SK-N-SH (cell line): ENCODE measurements around the gene PDGFA. TPM values are rescaled to one million over a fixed set of nuclear protein-coding genes. Genes with fewer than 3 reads are reported as not detected.

ENCODE experiments used
- CTCF ChIA-PET: fragments of 300-600, 350-600 bp; formaldehyde crosslinking; extraction: SDS; loops from one replicate; lab custom pipeline; 2021; lab: Yijun Ruan, JAX
- POLR2A ChIA-PET: fragments of 350-600 bp; sonication (Branson Sonifier 250); formaldehyde crosslinking; extraction: SDS; loops from one replicate; lab custom pipeline; 2020; ENCODE audit warnings: antibody characterized with exemption, inconsistent platforms; lab: Yijun Ruan, JAX
- DNase-seq: peaks from one replicate; pipeline ENCODE4 v3.0.0; 2012
- H2AFZ ChIP-seq: fragments of 200-600 bp; sonication (generic); 2 replicates; pipeline ENCODE4 v1.8.1; 2016; ENCODE audit warnings: antibody characterized with exemption, mild to moderate bottlenecking, low read depth
- H3F3A ChIP-seq: fragments of 200-600 bp; sonication (generic); replicated peaks from 2 replicates; pipeline ENCODE3; 2016; ENCODE audit warnings: antibody characterized with exemption, mild to moderate bottlenecking; ENCODE audit not compliant: insufficient read depth
- H3K27ac ChIP-seq, 2 experiments: fragments of 200-500 bp in 1 of 2; fragments of 200-600 bp in 1 of 2; sonication (Bioruptor generic) in 1 of 2; sonication (generic), shearing (Covaris generic) in 1 of 2; 2 replicates each; pipeline versions ENCODE4 v1.5.1 to v1.6.1; 2014 to 2016; ENCODE audit warnings: low read depth in 2 of 2, inconsistent platforms in 1 of 2, low read length in 1 of 2, mild to moderate bottlenecking in 1 of 2, mixed read lengths in 1 of 2
- H3K27me3 ChIP-seq: fragments of 200-600 bp; sonication (generic), shearing (Covaris generic); 2 replicates; pipeline ENCODE4 v1.6.1; 2016; ENCODE audit warnings: mixed run types; ENCODE audit not compliant: insufficient read depth
- H3K36me3 ChIP-seq, 2 experiments: fragments of 200-500 bp in 1 of 2; fragments of 200-600 bp in 1 of 2; sonication (Bioruptor generic) in 1 of 2; sonication (generic) in 1 of 2; replicated peaks in 1 of 2; 2 replicates each; pipeline versions ENCODE3 to v1.5.1; 2014 to 2016; ENCODE audit warnings: low read length in 1 of 2, mild to moderate bottlenecking in 1 of 2; ENCODE audit not compliant: insufficient read depth in 2 of 2, control insufficient read depth in 1 of 2
- H3K4me1 ChIP-seq, 2 experiments: fragments of 200-500 bp in 1 of 2; fragments of 200-600 bp in 1 of 2; sonication (Bioruptor generic) in 1 of 2; sonication (generic), shearing (Covaris generic) in 1 of 2; 2 replicates each; pipeline versions ENCODE4 v1.5.1 to v1.6.1; 2014 to 2016; ENCODE audit warnings: low read depth in 1 of 2, low read length in 1 of 2, mixed run types in 1 of 2; ENCODE audit not compliant: insufficient read depth in 2 of 2, control insufficient read depth in 1 of 2
- H3K4me2 ChIP-seq: fragments of 200-600 bp; sonication (generic), shearing (Covaris generic); 2 replicates; pipeline ENCODE4 v1.6.1; 2017; ENCODE audit warnings: mixed run types
- H3K4me3 ChIP-seq, 2 experiments: fragments of 200-500 bp in 1 of 2; fragments of 200-600 bp in 1 of 2; sonication (Bioruptor generic) in 1 of 2; sonication (generic), shearing (Covaris generic) in 1 of 2; 2 replicates each; pipeline versions ENCODE4 v1.5.1 to v1.8.1; 2014 to 2016; ENCODE audit warnings: low read depth in 2 of 2, inconsistent platforms in 1 of 2, low read length in 1 of 2, mild to moderate bottlenecking in 1 of 2, mixed read lengths in 1 of 2, moderate library complexity in 1 of 2
- H3K79me2 ChIP-seq: fragments of 200-600 bp; sonication (generic); 2 replicates; pipeline ENCODE4 v1.8.1; 2017; ENCODE audit warnings: mild to moderate bottlenecking; ENCODE audit not compliant: insufficient read depth
- H3K9ac ChIP-seq: fragments of 200-600 bp; sonication (generic); 2 replicates; pipeline ENCODE4 v1.6.1; 2017; ENCODE audit warnings: mixed run types
- H3K9me2 ChIP-seq: fragments of 200-600 bp; sonication (generic); 2 replicates; pipeline ENCODE4 v1.6.1; 2017; ENCODE audit warnings: mixed run types
- H3K9me3 ChIP-seq: fragments of 200-600 bp; sonication (generic); 2 replicates; pipeline ENCODE4 v1.6.1; 2017; ENCODE audit warnings: mixed run types, mild to moderate bottlenecking, moderate library complexity
- H4K20me1 ChIP-seq: fragments of 200-600 bp; sonication (generic); 2 replicates; pipeline ENCODE4 v1.6.1; 2017; ENCODE audit warnings: mild to moderate bottlenecking, mixed run types; ENCODE audit not compliant: insufficient read depth
- CHD2 ChIP-seq: fragments of 150-350 bp; IDR thresholded peaks from 2 replicates; pipeline ENCODE4 v1.6.1; 2018; ENCODE audit warnings: low read length; ENCODE audit not compliant: partially characterized antibody
- EP300 ChIP-seq, 2 experiments: IDR thresholded peaks; 2 replicates each; pipeline versions ENCODE4 v1.4.0 to v1.6.1; 2012; ENCODE audit warnings: borderline replicate concordance in 1 of 2, low read depth in 1 of 2, low read length in 1 of 2
- GABPA ChIP-seq: IDR thresholded peaks from 2 replicates; pipeline ENCODE4 v1.4.0; 2012; ENCODE audit warnings: low read depth, mild to moderate bottlenecking
- JUND ChIP-seq: IDR thresholded peaks from 2 replicates; pipeline ENCODE4 v1.4.0; 2012
- NRF1 ChIP-seq: IDR thresholded peaks from 2 replicates; pipeline ENCODE4 v1.6.1; 2012; ENCODE audit warnings: low read depth, mild to moderate bottlenecking, low read length
- POLR2AphosphoS5 ChIP-seq: IDR thresholded peaks from 2 replicates; pipeline ENCODE4 v1.6.1; 2012; ENCODE audit warnings: low read depth, low read length
- RAD21 ChIP-seq: IDR thresholded peaks from 2 replicates; pipeline ENCODE4 v1.6.1; 2012; ENCODE audit warnings: mild to moderate bottlenecking, low read length
- RCOR1 ChIP-seq: fragments of 150-350 bp; IDR thresholded peaks from 2 replicates; pipeline ENCODE4 v1.6.1; 2017; ENCODE audit warnings: antibody characterized with exemption, low read length
- RFX5 ChIP-seq: IDR thresholded peaks from 2 replicates; pipeline ENCODE4 v1.6.1; 2012; ENCODE audit warnings: mild to moderate bottlenecking, improper control_type of control experiment, low read length
- RXRA ChIP-seq: IDR thresholded peaks from 2 replicates; pipeline ENCODE4 v1.4.0; 2012; ENCODE audit warnings: low read depth, mild to moderate bottlenecking, borderline replicate concordance
- SIN3A ChIP-seq: IDR thresholded peaks from 2 replicates; pipeline ENCODE4 v1.6.1; 2012; ENCODE audit warnings: low read depth, mild to moderate bottlenecking, low read length, moderate library complexity, borderline replicate concordance
- TEAD4 ChIP-seq: IDR thresholded peaks from 2 replicates; pipeline ENCODE4 v1.4.0; 2012; ENCODE audit warnings: mild to moderate bottlenecking, borderline replicate concordance; ENCODE audit not compliant: insufficient read depth
- WGBS: methylation state at CpG from one replicate; pipeline ENCODE4 v1.1.6; 2017; ENCODE audit warnings: low lambda C conversion rate; 5-methylcytosine and 5-hydroxymethylcytosine counted together
- polyA plus RNA-seq, 3 experiments: library from polyadenylated mRNA; depleted of rRNA; stranded (reverse); fragments of >200 nt; gene quantifications; 2 replicates each; pipeline ENCODE4 v1.2.3, GENCODE V29; 2012
- TF ChIP-seq, protein P1 (sequence below): IDR thresholded peaks from 2 replicates; pipeline ENCODE4 v1.4.0; 2012; ENCODE audit warnings: low read depth, borderline replicate concordance
- TF ChIP-seq, protein P2 (sequence below): fragments of 150-350 bp; IDR thresholded peaks from 2 replicates; pipeline ENCODE4 v1.6.1; 2016; ENCODE audit warnings: mild to moderate bottlenecking, low read depth, low read length
- TF ChIP-seq, protein P3 (sequence below): IDR thresholded peaks from 2 replicates; pipeline ENCODE4 v1.6.1; 2012; ENCODE audit warnings: mild to moderate bottlenecking, low read depth, low read length, moderate library complexity
- TF ChIP-seq, protein P4 (sequence below): IDR thresholded peaks from 2 replicates; pipeline ENCODE4 v1.4.0; 2012; ENCODE audit warnings: low read depth, borderline replicate concordance
- TF ChIP-seq, protein P5 (sequence below): IDR thresholded peaks from 2 replicates; pipeline ENCODE4; 2012

Gene PDGFA
- polyA plus RNA-seq, 1 of the 3 experiments (the other 2 are of a cell fraction) = 18.9 TPM

DNA sequence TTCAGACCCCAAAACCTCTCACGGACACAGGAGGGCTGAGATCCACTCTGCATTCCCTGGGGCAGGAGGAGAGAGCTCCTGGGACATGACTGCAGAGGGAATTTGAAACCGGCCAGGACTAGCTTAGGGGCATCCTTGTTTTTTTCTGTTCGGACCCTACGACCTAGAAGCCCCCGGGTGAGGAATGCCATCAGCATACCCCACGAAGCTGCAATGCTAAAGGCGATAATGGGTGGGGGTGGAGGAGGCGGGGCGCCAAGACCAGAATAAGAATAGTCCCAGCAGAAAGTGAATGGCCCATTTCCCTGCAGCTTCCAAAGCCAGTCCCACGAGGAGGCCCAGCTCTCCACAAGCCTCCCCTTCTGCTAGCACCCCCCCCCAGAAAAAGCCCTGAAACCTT, 4.0 kb downstream of the PDGFA start:
- DNase-seq = no peak
- Histone ChIP-seq H3K27me3 (no peaks in the 10 kb centered on the region), H3K36me3 (peaks cover 0 to 5% of the 10 kb centered on the region in 2 experiments), H3K9ac (peak overlapping the region; percentile 24; the same call in 1 of the 2 replicates), H3K4me3 (peak overlapping the region in 1 of 2 experiments; percentile 13; a peak in 1 of 4 replicates), H3K4me1 (peaks cover 0 to 29% of the 10 kb centered on the region in 2 experiments; a peak in 3 of 4 replicates), H3K4me2 (peak overlapping the region; percentile 96), H3K9me2 (no peaks in the 10 kb centered on the region), H3K27ac (peak overlapping the region in 1 of 2 experiments; percentile 79; a peak in 2 of 4 replicates), H3F3A (peaks cover 22% of the 10 kb centered on the region), H3K79me2 (peaks cover 78% of the 10 kb centered on the region), H3K9me3 (no peaks in the 10 kb centered on the region), H4K20me1 (peaks cover 55% of the 10 kb centered on the region), H2AFZ (no peak overlapping the region)
- WGBS = 77% methylated on average over 10 of the region's 10 CpGs
- CTCF ChIA-PET = interaction anchor here (1.0 to 1.3 kb wide), 2 partner anchors 37 to 44 kb away, joined by 3 read pairs; no protein-coding TSS in a partner anchor
- TF ChIP-seq, protein P1, sequence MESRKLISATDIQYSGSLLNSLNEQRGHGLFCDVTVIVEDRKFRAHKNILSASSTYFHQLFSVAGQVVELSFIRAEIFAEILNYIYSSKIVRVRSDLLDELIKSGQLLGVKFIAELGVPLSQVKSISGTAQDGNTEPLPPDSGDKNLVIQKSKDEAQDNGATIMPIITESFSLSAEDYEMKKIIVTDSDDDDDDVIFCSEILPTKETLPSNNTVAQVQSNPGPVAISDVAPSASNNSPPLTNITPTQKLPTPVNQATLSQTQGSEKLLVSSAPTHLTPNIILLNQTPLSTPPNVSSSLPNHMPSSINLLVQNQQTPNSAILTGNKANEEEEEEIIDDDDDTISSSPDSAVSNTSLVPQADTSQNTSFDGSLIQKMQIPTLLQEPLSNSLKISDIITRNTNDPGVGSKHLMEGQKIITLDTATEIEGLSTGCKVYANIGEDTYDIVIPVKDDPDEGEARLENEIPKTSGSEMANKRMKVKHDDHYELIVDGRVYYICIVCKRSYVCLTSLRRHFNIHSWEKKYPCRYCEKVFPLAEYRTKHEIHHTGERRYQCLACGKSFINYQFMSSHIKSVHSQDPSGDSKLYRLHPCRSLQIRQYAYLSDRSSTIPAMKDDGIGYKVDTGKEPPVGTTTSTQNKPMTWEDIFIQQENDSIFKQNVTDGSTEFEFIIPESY = no peak
- TF ChIP-seq RAD21 (no peak), EP300 (IDR thresholded peaks at IDR 0.05; ENCODE audit: borderline replicate concordance in 1 of 2, low read depth in 1 of 2, low read length in 1 of 2) (no peak), RXRA (no peak), CHD2 (no peak), NRF1 (no peak), TEAD4 (no peak), GABPA (no peak), POLR2AphosphoS5 (no peak), SIN3A (no peak), RFX5 (no peak), JUND (no peak), RCOR1 (no peak)
- TF ChIP-seq, protein P2, sequence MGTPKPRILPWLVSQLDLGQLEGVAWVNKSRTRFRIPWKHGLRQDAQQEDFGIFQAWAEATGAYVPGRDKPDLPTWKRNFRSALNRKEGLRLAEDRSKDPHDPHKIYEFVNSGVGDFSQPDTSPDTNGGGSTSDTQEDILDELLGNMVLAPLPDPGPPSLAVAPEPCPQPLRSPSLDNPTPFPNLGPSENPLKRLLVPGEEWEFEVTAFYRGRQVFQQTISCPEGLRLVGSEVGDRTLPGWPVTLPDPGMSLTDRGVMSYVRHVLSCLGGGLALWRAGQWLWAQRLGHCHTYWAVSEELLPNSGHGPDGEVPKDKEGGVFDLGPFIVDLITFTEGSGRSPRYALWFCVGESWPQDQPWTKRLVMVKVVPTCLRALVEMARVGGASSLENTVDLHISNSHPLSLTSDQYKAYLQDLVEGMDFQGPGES = no peak
- TF ChIP-seq, protein P3, sequence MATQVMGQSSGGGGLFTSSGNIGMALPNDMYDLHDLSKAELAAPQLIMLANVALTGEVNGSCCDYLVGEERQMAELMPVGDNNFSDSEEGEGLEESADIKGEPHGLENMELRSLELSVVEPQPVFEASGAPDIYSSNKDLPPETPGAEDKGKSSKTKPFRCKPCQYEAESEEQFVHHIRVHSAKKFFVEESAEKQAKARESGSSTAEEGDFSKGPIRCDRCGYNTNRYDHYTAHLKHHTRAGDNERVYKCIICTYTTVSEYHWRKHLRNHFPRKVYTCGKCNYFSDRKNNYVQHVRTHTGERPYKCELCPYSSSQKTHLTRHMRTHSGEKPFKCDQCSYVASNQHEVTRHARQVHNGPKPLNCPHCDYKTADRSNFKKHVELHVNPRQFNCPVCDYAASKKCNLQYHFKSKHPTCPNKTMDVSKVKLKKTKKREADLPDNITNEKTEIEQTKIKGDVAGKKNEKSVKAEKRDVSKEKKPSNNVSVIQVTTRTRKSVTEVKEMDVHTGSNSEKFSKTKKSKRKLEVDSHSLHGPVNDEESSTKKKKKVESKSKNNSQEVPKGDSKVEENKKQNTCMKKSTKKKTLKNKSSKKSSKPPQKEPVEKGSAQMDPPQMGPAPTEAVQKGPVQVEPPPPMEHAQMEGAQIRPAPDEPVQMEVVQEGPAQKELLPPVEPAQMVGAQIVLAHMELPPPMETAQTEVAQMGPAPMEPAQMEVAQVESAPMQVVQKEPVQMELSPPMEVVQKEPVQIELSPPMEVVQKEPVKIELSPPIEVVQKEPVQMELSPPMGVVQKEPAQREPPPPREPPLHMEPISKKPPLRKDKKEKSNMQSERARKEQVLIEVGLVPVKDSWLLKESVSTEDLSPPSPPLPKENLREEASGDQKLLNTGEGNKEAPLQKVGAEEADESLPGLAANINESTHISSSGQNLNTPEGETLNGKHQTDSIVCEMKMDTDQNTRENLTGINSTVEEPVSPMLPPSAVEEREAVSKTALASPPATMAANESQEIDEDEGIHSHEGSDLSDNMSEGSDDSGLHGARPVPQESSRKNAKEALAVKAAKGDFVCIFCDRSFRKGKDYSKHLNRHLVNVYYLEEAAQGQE = no peak
- TF ChIP-seq, protein P4, sequence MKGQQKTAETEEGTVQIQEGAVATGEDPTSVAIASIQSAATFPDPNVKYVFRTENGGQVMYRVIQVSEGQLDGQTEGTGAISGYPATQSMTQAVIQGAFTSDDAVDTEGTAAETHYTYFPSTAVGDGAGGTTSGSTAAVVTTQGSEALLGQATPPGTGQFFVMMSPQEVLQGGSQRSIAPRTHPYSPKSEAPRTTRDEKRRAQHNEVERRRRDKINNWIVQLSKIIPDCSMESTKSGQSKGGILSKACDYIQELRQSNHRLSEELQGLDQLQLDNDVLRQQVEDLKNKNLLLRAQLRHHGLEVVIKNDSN = no peak
- TF ChIP-seq, protein P5, sequence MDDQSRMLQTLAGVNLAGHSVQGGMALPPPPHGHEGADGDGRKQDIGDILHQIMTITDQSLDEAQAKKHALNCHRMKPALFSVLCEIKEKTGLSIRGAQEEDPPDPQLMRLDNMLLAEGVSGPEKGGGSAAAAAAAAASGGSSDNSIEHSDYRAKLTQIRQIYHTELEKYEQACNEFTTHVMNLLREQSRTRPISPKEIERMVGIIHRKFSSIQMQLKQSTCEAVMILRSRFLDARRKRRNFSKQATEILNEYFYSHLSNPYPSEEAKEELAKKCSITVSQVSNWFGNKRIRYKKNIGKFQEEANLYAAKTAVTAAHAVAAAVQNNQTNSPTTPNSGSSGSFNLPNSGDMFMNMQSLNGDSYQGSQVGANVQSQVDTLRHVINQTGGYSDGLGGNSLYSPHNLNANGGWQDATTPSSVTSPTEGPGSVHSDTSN = no peak
- POLR2A ChIA-PET = no interaction called here
